Measurements from ENCODE around the gene MYL5.

DNA sequence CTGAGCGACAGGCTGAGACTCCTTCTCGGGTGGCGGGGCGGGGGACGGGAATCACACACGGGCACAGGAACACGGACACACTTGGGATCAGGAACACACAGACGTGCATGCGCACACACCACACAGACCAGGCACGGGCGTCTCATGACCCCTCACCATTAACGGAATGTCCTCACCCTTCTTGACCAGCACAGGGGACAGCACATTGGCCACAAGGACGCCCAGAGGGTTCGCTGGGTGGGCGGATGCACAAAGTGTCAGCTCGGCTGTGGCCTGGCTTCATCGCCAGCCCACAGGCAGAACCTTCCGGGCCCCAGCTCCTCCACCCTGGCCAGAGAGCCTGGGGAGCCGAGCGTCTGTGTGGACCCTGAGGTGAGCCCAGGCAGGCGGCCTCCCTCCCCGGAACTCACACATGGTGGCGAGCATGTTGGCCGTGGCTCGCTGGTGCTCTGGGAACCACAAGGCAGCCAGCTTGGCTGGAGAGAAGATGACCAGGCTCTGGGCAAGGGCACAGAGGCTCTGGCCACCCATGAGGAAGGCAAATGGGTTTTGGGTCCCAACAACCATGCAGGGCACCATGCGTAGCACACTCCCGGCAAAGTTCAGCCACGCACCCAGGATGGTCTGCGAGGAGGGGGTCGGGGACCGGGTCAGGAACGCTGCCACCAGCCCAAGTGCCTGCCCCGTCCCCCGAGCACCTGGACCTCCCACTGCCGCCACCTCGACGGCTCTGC, 11.5 kb downstream of the MYL5 start:
- TF ChIP-seq, protein P1, sequence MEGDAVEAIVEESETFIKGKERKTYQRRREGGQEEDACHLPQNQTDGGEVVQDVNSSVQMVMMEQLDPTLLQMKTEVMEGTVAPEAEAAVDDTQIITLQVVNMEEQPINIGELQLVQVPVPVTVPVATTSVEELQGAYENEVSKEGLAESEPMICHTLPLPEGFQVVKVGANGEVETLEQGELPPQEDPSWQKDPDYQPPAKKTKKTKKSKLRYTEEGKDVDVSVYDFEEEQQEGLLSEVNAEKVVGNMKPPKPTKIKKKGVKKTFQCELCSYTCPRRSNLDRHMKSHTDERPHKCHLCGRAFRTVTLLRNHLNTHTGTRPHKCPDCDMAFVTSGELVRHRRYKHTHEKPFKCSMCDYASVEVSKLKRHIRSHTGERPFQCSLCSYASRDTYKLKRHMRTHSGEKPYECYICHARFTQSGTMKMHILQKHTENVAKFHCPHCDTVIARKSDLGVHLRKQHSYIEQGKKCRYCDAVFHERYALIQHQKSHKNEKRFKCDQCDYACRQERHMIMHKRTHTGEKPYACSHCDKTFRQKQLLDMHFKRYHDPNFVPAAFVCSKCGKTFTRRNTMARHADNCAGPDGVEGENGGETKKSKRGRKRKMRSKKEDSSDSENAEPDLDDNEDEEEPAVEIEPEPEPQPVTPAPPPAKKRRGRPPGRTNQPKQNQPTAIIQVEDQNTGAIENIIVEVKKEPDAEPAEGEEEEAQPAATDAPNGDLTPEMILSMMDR (IDR thresholded peaks at IDR 0.05) = no peak
- TF ChIP-seq EP300 (IDR thresholded peaks at IDR 0.05) (no peak), POLR2A (IDR thresholded peaks at IDR 0.05) (no peak)

Data from tibial nerve (tissue), 4 donors.